ENCODE results near the gene GOLGA5.
"Not testable (repeated sequence)": the region's sequence is repeated elsewhere in the genome, so short reads cannot be mapped to it uniquely, and the experiment has no call there.

GOLGA5 gene

GRCh38 chr14:92793709-92794546 lies at the start of gene GOLGA5:
Gene GOLGA5 (plus strand): TSS chr14:92794305. CDS start chr14:92797438, 3,133 bp downstream.
- DNase-seq: peak; percentile 97

- DNase-seq: no peak
Observed at GRCh38 chr14:92747701-92748258, 46.3 kb upstream of the GOLGA5 start.

- DNase-seq: peak; percentile 88
Observed at GRCh38 chr14:92748259-92749016, 45.7 kb upstream of the GOLGA5 start, which contains the start of gene LGMN. Gene LGMN (minus strand): TSS chr14:92748627. CDS start chr14:92732786, 15,841 bp downstream.

GRCh38 chr14:92750222-92750728 lies 43.8 kb upstream of the GOLGA5 start:
- peak; percentile 54 for DNase-seq

- no peak for DNase-seq
Observed at GRCh38 chr14:92750994-92751400, 43.1 kb upstream of the GOLGA5 start.

GRCh38 chr14:92751819-92752218 lies 42.3 kb upstream of the GOLGA5 start:
- no peak for DNase-seq

- DNase-seq: no peak
Observed at GRCh38 chr14:92753250-92753649, 40.9 kb upstream of the GOLGA5 start.

GRCh38 chr14:92754966-92755365 lies 39.1 kb upstream of the GOLGA5 start:
- DNase-seq: no peak

- no peak for DNase-seq
Observed at GRCh38 chr14:92755495-92755894, 38.6 kb upstream of the GOLGA5 start.

- no peak for DNase-seq
Observed at GRCh38 chr14:92756446-92756845, 37.7 kb upstream of the GOLGA5 start.

GRCh38 chr14:92759300-92759678 lies 34.8 kb upstream of the GOLGA5 start:
- DNase-seq: peak; percentile 53

- DNase-seq: peak; percentile 42
Observed at GRCh38 chr14:92759679-92760523, 34.2 kb upstream of the GOLGA5 start.

- no peak for DNase-seq
Observed at GRCh38 chr14:92760524-92760805, 33.6 kb upstream of the GOLGA5 start.

GRCh38 chr14:92763666-92764631 lies 30.2 kb upstream of the GOLGA5 start:
- not testable (repeated sequence) for DNase-seq

- peak; percentile 49 for DNase-seq
Observed at GRCh38 chr14:92768236-92768635, 25.9 kb upstream of the GOLGA5 start.

GRCh38 chr14:92768795-92769194 lies 25.3 kb upstream of the GOLGA5 start:
- no peak for DNase-seq

- no peak for DNase-seq
Observed at GRCh38 chr14:92770484-92770883, 23.6 kb upstream of the GOLGA5 start.

- DNase-seq: no peak
Observed at GRCh38 chr14:92774572-92774971, 19.5 kb upstream of the GOLGA5 start.

GRCh38 chr14:92775292-92775691 lies 18.8 kb upstream of the GOLGA5 start:
- peak; percentile 37 for DNase-seq

GRCh38 chr14:92778868-92779565 lies 15.1 kb upstream of the GOLGA5 start:
- not testable (repeated sequence) for DNase-seq
